HEK293 (cell line): ENCODE results near the gene GEMIN7.
A peak's percentile ranks its signal among the peaks of the same experiment; 100 is the strongest.

Experiments used
- CTCF ChIP-seq: fragments of 450-650 bp; formaldehyde crosslinking; IDR thresholded peaks from 2 replicates; pipeline ENCODE4 v1.5.1; 2016; ENCODE audit warnings: missing biosample characterization, missing genetic modification characterization
- KLF17 ChIP-seq: fragments of 450-650 bp; formaldehyde crosslinking; IDR thresholded peaks from 2 replicates; pipeline ENCODE4 v1.5.1; 2016; ENCODE audit warnings: missing biosample characterization, missing genetic modification characterization
- PRDM4 ChIP-seq: fragments of 450-650 bp; formaldehyde crosslinking; IDR thresholded peaks from 2 replicates; pipeline ENCODE4 v1.5.1; 2017; ENCODE audit warnings: missing biosample characterization, missing genetic modification characterization
- SP3 ChIP-seq: fragments of 450-650 bp; formaldehyde crosslinking; IDR thresholded peaks from 2 replicates; pipeline ENCODE4 v1.5.1; 2016; ENCODE audit warnings: missing biosample characterization, missing genetic modification characterization
- ZSCAN18 ChIP-seq: fragments of 450-650 bp; formaldehyde crosslinking; IDR thresholded peaks from 2 replicates; pipeline ENCODE4 v1.5.1; 2016; ENCODE audit warnings: missing biosample characterization, missing genetic modification characterization

GRCh38 chr19:45103508-45104319 is 24.7 kb downstream of the GEMIN7 start:
- TF ChIP-seq CTCF (tag by site-specific recombination), result no peak
- TF ChIP-seq KLF17 (tag by site-specific recombination), result peak; percentile 55; the same call in 1 of the 2 replicates
- no peak for TF ChIP-seq SP3 (tag by site-specific recombination)
- no peak for TF ChIP-seq ZSCAN18 (tag by site-specific recombination)
- TF ChIP-seq PRDM4, result 0 out of 2 replicates have a peak, but pooled peaks have one; percentile 20
